ENCODE results near the gene LRFN5. TPM values are rescaled to one million over a fixed set of nuclear protein-coding genes. Genes with fewer than 3 reads are reported as not detected.
"Not testable (repeated sequence)": the region's sequence is repeated elsewhere in the genome, so short reads cannot be mapped to it uniquely, and the experiment has no call there.

Gene LRFN5
- total RNA-seq, 3 donors from 2014 or later = 1.4 to 5.2 (median 3.2) TPM

DNA sequence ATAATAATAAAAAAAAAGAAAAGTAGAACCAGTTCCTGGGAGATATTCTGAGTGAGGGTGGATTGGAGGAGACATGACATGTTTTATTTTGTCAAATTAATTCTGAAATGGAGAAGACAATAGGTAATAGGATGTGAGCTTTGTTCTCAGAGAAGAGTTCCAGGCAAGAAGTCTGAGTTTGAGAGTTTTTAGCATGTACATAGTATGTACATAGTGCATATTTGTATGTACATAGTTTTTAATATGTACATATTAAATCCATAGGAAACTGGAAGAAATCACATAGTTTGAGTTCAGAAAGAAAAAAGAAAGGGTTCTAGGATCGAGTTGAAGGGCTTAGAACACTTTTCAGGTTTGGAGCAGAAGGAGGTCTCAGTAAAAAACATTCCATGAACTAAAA, 47.5 kb downstream of the LRFN5 start:
- DNase-seq (ENCODE audit: low spot score in 2 of 2) = no peak
- no peaks in the 10 kb centered on the region for H3K36me3 ChIP-seq
- H3K27ac ChIP-seq = no peak overlapping the region
- TF ChIP-seq POLR2AphosphoS5 (IDR thresholded peaks at IDR 0.05) = no peak
- no peak for TF ChIP-seq POLR2A (IDR thresholded peaks at IDR 0.05)
- TF ChIP-seq, protein P1, sequence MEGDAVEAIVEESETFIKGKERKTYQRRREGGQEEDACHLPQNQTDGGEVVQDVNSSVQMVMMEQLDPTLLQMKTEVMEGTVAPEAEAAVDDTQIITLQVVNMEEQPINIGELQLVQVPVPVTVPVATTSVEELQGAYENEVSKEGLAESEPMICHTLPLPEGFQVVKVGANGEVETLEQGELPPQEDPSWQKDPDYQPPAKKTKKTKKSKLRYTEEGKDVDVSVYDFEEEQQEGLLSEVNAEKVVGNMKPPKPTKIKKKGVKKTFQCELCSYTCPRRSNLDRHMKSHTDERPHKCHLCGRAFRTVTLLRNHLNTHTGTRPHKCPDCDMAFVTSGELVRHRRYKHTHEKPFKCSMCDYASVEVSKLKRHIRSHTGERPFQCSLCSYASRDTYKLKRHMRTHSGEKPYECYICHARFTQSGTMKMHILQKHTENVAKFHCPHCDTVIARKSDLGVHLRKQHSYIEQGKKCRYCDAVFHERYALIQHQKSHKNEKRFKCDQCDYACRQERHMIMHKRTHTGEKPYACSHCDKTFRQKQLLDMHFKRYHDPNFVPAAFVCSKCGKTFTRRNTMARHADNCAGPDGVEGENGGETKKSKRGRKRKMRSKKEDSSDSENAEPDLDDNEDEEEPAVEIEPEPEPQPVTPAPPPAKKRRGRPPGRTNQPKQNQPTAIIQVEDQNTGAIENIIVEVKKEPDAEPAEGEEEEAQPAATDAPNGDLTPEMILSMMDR (IDR thresholded peaks at IDR 0.05) = no peak
- H3K4me3 ChIP-seq = no peak overlapping the region
- intact Hi-C loops (cut with DNase I; ENCODE audit: low total_unique reads) = no loop called here
- H3K4me1 ChIP-seq = no peaks in the 10 kb centered on the region
- no peaks in the 10 kb centered on the region for H3K27me3 ChIP-seq
- no peaks in the 10 kb centered on the region for H3K9me3 ChIP-seq

DNA sequence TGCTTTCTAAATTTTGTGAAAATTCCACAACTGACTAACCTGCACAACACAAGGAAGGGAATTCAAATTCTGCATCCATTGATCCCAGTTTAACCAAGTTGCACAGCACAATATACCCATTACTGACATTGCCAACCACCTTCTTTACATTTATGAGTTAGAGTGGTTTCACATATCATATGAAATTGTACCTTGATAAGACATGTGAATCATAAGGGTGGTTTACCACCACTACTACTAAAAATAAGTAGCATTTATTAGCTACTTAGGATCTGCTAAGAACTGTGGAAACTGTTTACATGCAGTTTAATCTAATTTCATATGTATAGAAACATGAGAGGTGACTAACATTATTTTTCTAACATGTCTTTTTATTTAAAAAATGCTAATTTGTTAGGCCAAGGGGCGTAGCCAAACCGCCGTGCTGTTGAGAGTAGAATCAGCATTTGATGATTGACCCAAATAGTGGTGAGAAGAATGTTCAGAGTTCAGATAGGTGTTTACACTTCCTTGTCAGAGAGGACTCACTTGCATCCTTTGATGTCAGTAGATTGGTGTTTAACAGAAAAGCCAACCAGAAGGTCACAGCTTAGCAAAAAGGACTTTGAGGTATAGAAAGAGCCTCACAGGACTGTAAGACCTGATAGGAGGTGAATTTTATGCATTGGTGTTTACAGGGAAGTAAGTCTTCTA, 56.2 kb downstream of the LRFN5 start:
- Histone ChIP-seq H3K9me3 (no peaks in the 10 kb centered on the region), H3K4me3 (no peak overlapping the region), H3K4me1 (no peaks in the 10 kb centered on the region), H3K36me3 (no peaks in the 10 kb centered on the region), H3K27me3 (no peaks in the 10 kb centered on the region), H3K27ac (no peak overlapping the region)
- intact Hi-C loops (cut with DNase I; ENCODE audit: low total_unique reads) = no loop called here
- no peak for DNase-seq (ENCODE audit: low spot score in 2 of 2)
- TF ChIP-seq, protein P1 (IDR thresholded peaks at IDR 0.05) = no peak
- no peak for TF ChIP-seq POLR2A (IDR thresholded peaks at IDR 0.05)

DNA sequence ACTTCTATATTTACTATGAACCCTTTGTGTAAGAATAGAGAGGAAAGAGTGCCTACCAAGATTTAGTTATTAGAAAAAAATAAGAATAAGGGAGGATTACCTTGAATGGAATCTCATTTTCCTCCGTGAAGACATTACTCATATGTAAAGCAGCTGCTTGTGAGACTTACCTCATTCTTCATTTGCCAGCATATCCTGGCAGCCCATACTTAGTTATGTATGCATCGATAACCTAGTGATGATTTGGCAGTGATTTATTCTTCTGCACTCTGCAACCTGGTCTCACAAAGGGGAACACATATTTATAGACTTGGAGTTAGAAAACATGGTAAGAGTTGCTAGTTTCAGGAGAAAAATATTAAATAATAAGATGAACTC, 56.8 kb downstream of the LRFN5 start:
- no peaks in the 10 kb centered on the region for H3K27me3 ChIP-seq
- H3K4me3 ChIP-seq = no peak overlapping the region
- DNase-seq (ENCODE audit: low spot score in 2 of 2) = no peak
- H3K36me3 ChIP-seq = no peaks in the 10 kb centered on the region
- H3K4me1 ChIP-seq = no peaks in the 10 kb centered on the region
- intact Hi-C loops (cut with DNase I; ENCODE audit: low total_unique reads) = no loop called here
- H3K27ac ChIP-seq = no peak overlapping the region
- no peak for TF ChIP-seq POLR2A (IDR thresholded peaks at IDR 0.05)
- TF ChIP-seq, protein P1 (IDR thresholded peaks at IDR 0.05) = no peak
- TF ChIP-seq POLR2AphosphoS5 (IDR thresholded peaks at IDR 0.05) = no peak
- H3K9me3 ChIP-seq = no peaks in the 10 kb centered on the region

DNA sequence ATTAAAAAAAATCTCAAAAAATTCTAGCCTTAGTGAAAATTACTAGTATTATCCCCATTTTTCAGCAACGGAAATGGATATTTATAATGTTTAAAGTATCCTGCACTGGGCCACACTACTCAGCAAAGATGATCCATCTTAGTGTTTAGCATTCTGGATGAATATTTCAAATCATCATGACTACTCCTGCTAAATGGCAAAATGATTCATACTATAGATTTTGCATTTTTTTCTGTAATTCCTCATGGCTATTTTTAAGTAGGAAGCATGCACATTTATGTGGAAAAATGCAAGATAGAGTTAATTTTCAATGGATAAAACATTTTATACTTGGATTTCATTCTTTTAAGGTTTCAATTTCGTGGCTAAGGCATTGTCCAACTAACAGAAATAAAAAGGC, 59.6 kb downstream of the LRFN5 start:
- Histone ChIP-seq H3K27ac (no peak overlapping the region), H3K27me3 (no peaks in the 10 kb centered on the region), H3K9me3 (no peaks in the 10 kb centered on the region), H3K36me3 (no peaks in the 10 kb centered on the region), H3K4me3 (no peak overlapping the region), H3K4me1 (no peaks in the 10 kb centered on the region)
- TF ChIP-seq, protein P1 (IDR thresholded peaks at IDR 0.05) = no peak
- no peak for TF ChIP-seq POLR2AphosphoS5 (IDR thresholded peaks at IDR 0.05)
- no peak for TF ChIP-seq POLR2A (IDR thresholded peaks at IDR 0.05)
- intact Hi-C loops (cut with DNase I; ENCODE audit: low total_unique reads) = no loop called here
- no peak for DNase-seq (ENCODE audit: low spot score in 2 of 2)

DNA sequence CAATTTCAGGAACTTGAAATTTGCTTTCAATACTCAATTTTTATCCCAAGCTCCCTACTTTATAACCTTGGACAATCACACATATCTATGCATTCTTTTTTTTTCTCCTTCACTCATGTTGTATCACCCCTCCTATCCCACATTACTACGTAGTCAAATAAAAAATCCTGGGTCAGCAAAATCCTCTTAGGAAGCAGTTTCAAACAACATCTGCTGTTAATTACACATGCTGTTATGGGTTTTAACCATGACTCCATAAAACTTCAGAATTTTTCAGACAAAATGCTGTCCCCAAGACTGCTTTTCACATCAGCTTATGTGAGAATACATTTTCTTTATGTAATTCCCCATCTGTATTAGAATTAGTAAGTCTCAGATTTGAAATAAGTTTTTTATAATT, 61.7 kb downstream of the LRFN5 start:
- no peak for DNase-seq (ENCODE audit: low spot score in 2 of 2)
- no peak overlapping the region for H3K27ac ChIP-seq

DNA sequence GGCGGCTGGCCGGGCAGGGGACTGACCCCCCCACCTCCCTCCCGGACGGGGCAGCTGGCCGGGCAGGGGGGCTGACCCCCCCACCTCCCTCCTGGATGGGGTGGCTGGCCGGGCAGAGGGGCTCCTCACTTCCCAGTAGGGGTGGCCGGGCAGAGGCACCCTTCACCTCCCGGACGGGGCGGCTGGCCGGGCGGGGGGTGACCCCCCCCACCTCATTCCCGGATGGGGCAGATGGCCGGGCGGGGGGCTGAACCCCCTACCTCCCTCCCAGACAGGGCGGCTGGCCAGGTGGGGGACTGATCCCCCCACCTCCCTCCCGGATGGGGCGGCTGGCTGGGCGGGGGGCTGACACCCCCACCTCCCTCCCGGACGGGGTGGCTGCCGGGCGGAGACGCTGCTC, 66.9 kb downstream of the LRFN5 start:
- H3K27me3 ChIP-seq; H3K4me3 ChIP-seq; H3K4me1 ChIP-seq; H3K36me3 ChIP-seq; H3K27ac ChIP-seq; H3K9me3 ChIP-seq; DNase-seq (ENCODE audit: low spot score in 2 of 2); intact Hi-C loops (cut with DNase I; ENCODE audit: low total_unique reads): not testable (repeated sequence)

More for the DNA sequence above, 61.7 kb downstream of the LRFN5 start:
- TF ChIP-seq, protein P1 (IDR thresholded peaks at IDR 0.05) = no peak
- no peak for TF ChIP-seq POLR2AphosphoS5 (IDR thresholded peaks at IDR 0.05)
- no peak for TF ChIP-seq POLR2A (IDR thresholded peaks at IDR 0.05)
- Histone ChIP-seq H3K4me3 (no peak overlapping the region), H3K36me3 (no peaks in the 10 kb centered on the region), H3K9me3 (no peaks in the 10 kb centered on the region), H3K27me3 (no peaks in the 10 kb centered on the region), H3K4me1 (no peaks in the 10 kb centered on the region)
- intact Hi-C loops (cut with DNase I; ENCODE audit: low total_unique reads) = no loop called here

DNA sequence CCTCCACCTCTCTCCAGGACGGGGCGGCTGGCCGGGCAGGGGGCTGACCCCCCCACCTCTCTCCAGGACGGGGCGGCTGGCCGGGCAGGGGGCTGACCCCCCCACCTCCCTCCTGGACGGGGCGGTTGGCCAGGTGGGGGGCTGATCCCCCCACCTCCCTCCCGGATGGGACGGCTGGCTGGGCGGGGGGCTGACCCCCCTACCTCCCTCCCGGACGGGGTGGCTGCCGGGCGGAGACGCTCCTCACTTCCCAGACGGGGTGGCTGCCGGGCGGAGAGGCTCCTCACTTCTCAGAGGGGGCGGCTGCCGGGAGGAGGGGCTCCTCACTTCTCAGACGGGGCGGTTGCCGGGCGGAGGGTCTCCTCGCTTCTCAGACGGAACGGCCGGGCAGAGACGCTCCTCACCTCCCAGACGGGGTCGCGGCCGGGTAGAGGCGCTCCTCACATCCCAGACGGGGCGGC, 67.9 kb downstream of the LRFN5 start:
- H3K36me3 ChIP-seq; DNase-seq (ENCODE audit: low spot score in 2 of 2); H3K4me1 ChIP-seq; H3K27me3 ChIP-seq; H3K9me3 ChIP-seq; H3K4me3 ChIP-seq; H3K27ac ChIP-seq; intact Hi-C loops (cut with DNase I; ENCODE audit: low total_unique reads): not testable (repeated sequence)
